Activated naive CD8-positive, alpha-beta T cell treated with anti-CD3 and anti-CD28 coated beads for 36 hours (primary cell): ENCODE data around the gene INSR. TPM values are rescaled to one million over a fixed set of nuclear protein-coding genes. Genes with fewer than 3 reads are reported as not detected.
A peak's percentile ranks its signal among the peaks of the same experiment; 100 is the strongest.
"Not testable (repeated sequence)": the region's sequence is repeated elsewhere in the genome, so short reads cannot be mapped to it uniquely, and the experiment has no call there.

Source experiments
- DNase-seq: peaks from one replicate; pipeline ENCODE4 v3.0.0; 2021
- H3K27ac Mint-ChIP-seq: one replicate; pipeline ENCODE4 v1.8.0; 2022; ENCODE audit warnings: mild to moderate bottlenecking, moderate library complexity, mixed read lengths
- H3K27me3 Mint-ChIP-seq: one replicate; pipeline ENCODE4 v1.8.0; 2022; ENCODE audit warnings: mild to moderate bottlenecking, mixed read lengths
- H3K36me3 Mint-ChIP-seq: one replicate; pipeline ENCODE4 v1.8.0; 2021; ENCODE audit warnings: mild to moderate bottlenecking, mixed read lengths
- H3K4me1 Mint-ChIP-seq: one replicate; pipeline ENCODE4 v1.8.0; 2021; ENCODE audit warnings: mixed read lengths
- H3K4me3 Mint-ChIP-seq: one replicate; pipeline ENCODE4 v1.8.0; 2022; ENCODE audit warnings: mild to moderate bottlenecking, moderate library complexity, mixed read lengths
- H3K9me3 Mint-ChIP-seq: one replicate; pipeline ENCODE4 v1.8.0; 2022; ENCODE audit warnings: mixed read lengths
- total RNA-seq, 2 experiments: library from RNA; stranded (reverse); gene quantifications; one replicate each; pipeline ENCODE4 v1.2.3, GENCODE V29; 2021

INSR gene
- total RNA-seq, 2 experiments from 2014 or later = 1.2 to 1.4 TPM

DNA sequence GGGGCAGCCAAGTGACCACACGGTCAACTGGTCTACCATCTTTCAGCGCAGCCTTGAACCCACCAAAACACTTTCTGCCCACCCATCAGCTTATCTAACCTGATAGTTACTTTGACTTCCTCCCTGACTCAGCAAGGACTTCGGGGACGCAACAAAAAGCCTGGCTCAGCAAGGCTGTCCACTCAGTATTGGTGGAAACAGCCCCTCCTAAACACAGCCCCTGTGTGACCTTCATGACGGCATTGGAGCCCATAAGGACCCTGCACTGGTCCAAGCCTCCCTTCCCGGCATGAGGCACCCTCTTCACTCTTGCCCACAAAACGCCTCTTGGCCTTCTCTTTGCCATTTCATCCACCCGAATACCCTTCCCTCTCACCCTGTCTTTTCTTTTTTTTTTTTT is 39.1 kb downstream of the INSR start:
- Mint-ChIP-seq H3K4me3 (no peak overlapping the region), H3K27ac (no peak overlapping the region), H3K27me3 (peaks cover under 1% of the 10 kb centered on the region), H3K36me3 (no peaks in the 10 kb centered on the region), H3K4me1 (peaks cover 5% of the 10 kb centered on the region), H3K9me3 (no peaks in the 10 kb centered on the region)
- DNase-seq = no peak

- peaks cover 4% of the 10 kb centered on the region for H3K27me3 Mint-ChIP-seq
- H3K9me3 Mint-ChIP-seq = no peaks in the 10 kb centered on the region
- H3K4me3 Mint-ChIP-seq = no peak overlapping the region
- H3K4me1 Mint-ChIP-seq = peaks cover 5% of the 10 kb centered on the region
- no peak for DNase-seq
- no peak overlapping the region for H3K27ac Mint-ChIP-seq
- H3K36me3 Mint-ChIP-seq = no peaks in the 10 kb centered on the region
These were observed 39.6 kb downstream of the INSR start for GRCh38 chr19:7254590-7254989.

DNA sequence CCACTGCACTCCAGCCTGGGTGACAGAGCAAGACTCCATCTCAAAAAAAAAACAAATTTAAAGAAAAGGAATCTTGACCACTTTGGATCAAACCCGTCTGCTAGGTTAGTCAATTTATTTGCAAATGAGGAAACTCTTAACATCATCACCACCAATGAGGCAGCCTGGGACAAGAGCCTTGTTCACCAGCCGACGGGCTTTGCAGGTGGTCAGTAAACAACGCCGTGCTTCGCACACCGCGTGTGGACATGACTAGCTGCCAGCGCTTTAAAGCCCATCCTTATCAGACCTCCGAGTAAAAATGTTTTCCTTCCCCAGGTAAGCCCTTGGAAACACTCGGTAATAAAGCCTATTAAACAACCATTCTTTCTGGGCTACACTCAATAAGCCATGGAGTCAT is 41.9 kb downstream of the INSR start:
- Mint-ChIP-seq H3K27me3 (peaks cover 4% of the 10 kb centered on the region), H3K4me3 (no peak overlapping the region), H3K9me3 (no peaks in the 10 kb centered on the region), H3K27ac (no peak overlapping the region), H3K36me3 (no peaks in the 10 kb centered on the region), H3K4me1 (peaks cover 5% of the 10 kb centered on the region)
- DNase-seq = no peak

DNA sequence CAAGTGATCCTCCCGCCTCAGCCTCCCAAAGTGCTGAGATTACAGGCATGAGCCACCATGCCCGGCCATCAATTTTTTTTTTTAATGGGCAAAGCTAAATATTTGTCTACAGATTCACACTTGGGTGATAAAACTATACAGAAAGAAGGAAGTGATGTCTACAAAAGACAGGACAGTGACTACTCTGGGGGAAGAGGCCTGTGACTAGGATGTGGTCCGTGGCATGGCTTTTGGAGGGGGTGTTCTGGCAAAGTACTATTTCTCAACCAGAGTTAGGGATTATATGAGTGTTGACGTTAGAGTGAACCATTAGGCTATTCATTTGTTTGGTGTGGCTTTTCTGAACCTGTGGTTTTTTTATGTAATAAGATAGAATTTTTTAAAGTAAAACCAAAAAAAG is 42.7 kb downstream of the INSR start:
- Mint-ChIP-seq H3K27ac (no peak overlapping the region), H3K9me3 (peaks cover 1% of the 10 kb centered on the region), H3K36me3 (peaks cover 2% of the 10 kb centered on the region), H3K27me3 (peaks cover 4% of the 10 kb centered on the region), H3K4me1 (peaks cover 5% of the 10 kb centered on the region), H3K4me3 (no peak overlapping the region)
- DNase-seq = peak; percentile 6

GRCh38 chr19:7250951-7251350 is 43.3 kb downstream of the INSR start:
- Mint-ChIP-seq H3K4me3 (no peak overlapping the region), H3K4me1 (peaks cover 5% of the 10 kb centered on the region), H3K27me3 (peaks cover 4% of the 10 kb centered on the region), H3K27ac (no peak overlapping the region), H3K36me3 (peaks cover 2% of the 10 kb centered on the region), H3K9me3 (peaks cover 1% of the 10 kb centered on the region)
- DNase-seq = no peak

DNA sequence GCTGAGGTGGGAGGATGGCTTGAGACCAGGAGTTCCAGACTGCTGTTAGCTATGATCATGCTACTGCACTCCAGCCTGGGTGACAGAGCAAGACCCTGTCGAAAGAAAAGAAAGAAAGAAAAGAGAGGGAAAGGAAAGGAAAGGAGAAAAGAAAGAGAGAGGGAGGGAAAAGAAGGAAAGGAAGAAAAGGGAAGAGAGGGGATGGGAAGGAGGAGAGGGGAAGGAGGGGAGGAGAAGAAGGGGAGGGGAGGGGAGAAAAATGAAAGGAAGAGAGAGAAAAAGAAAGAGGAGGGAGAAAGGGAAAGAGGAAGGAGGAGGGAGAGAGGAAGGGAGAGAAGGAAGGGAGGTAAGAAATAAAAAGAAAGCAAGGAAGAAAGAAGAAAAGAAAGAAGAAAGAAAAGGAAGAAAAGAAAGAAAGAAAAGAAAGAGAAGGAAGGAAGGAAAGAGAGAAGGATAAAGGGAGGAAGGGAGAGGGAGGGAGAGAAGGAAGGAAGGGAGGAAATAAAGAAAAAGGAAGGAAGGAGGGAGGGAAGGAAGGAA is 44.1 kb downstream of the INSR start:
- Mint-ChIP-seq H3K9me3 (peaks cover 1% of the 10 kb centered on the region), H3K27ac (no peak overlapping the region), H3K27me3 (peaks cover 4% of the 10 kb centered on the region), H3K4me3 (no peak overlapping the region), H3K36me3 (peaks cover 2% of the 10 kb centered on the region), H3K4me1 (peaks cover 5% of the 10 kb centered on the region)
- DNase-seq = no peak

DNA sequence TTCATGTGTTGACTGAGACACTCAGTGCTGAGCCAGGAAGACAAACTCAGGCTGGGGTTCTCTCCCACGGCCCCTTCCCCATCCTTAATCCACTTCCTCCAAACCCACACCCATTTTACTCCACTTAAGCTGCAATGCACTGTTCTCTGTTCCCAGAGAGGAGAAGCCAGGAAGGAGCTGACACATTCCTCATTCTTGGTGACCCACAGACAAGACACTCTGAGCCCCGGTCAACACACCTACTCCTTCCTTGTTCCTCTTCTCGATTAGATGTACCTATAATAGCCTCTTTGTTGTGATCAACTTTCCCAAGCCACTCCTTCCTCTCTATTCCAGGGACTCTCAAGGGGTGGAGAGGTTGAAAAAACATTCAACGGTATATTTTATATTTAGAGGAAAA is 47.1 kb downstream of the INSR start:
- no peak overlapping the region for H3K4me3 Mint-ChIP-seq
- H3K9me3 Mint-ChIP-seq = peaks cover 1% of the 10 kb centered on the region
- peaks cover 5% of the 10 kb centered on the region for H3K4me1 Mint-ChIP-seq
- H3K27me3 Mint-ChIP-seq = peaks cover 4% of the 10 kb centered on the region
- H3K27ac Mint-ChIP-seq = no peak overlapping the region
- no peak for DNase-seq
- H3K36me3 Mint-ChIP-seq = peaks cover 2% of the 10 kb centered on the region

GRCh38 chr19:7246601-7247000 is 47.6 kb downstream of the INSR start:
- Mint-ChIP-seq H3K4me1 (peaks cover 5% of the 10 kb centered on the region), H3K4me3 (no peak overlapping the region), H3K27ac (no peak overlapping the region), H3K27me3 (peaks cover 4% of the 10 kb centered on the region), H3K9me3 (peaks cover 1% of the 10 kb centered on the region), H3K36me3 (peaks cover 2% of the 10 kb centered on the region)
- no peak for DNase-seq

- Mint-ChIP-seq H3K9me3 (peaks cover 9% of the 10 kb centered on the region), H3K27me3 (no peaks in the 10 kb centered on the region), H3K4me1 (no peaks in the 10 kb centered on the region), H3K36me3 (peaks cover 3% of the 10 kb centered on the region), H3K27ac (no peak overlapping the region), H3K4me3 (no peak overlapping the region)
- DNase-seq = no peak
These were observed 51.5 kb downstream of the INSR start for GRCh38 chr19:7242601-7243258.

DNA sequence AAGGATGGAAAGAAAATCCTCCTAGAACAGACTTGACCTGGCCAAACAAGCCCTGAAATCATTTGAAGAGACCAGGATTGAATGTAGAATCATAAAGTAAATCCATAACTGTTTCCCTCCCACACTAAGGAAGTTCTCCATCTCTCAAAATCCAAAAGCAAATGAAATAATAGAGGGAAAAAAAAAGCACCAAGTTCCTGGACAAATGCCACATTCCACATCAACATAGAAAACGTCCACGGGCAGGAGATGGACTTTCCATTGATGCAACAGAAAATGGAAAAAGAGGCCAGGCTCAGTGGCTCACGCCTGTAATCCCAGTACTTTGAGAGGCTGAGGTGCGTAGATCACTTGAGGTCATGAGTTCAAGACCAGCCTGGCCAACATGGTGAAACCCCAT is 56.2 kb downstream of the INSR start:
- H3K27me3 Mint-ChIP-seq = no peaks in the 10 kb centered on the region
- DNase-seq = no peak
- no peaks in the 10 kb centered on the region for H3K4me1 Mint-ChIP-seq
- peaks cover 2% of the 10 kb centered on the region for H3K36me3 Mint-ChIP-seq
- H3K9me3 Mint-ChIP-seq = peaks cover 8% of the 10 kb centered on the region
- no peak overlapping the region for H3K4me3 Mint-ChIP-seq
- no peak overlapping the region for H3K27ac Mint-ChIP-seq

DNA sequence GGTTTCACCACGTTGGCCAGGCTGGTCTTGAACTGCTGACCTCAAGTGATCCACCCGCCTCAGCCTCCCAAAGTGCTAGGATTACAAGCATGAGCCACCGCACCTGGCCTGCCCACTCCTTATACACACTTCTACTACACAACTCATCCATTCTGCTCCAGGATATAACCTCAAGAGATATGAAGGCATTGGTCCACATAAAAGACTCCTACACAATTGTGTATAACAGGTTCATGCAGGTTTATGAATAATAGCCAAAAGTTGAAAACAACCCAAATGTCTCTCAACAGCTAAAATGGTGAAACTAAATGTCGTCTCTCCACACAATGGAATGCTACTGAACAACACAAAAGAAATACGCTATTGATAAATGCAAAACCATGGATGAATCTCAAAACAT is 58.1 kb downstream of the INSR start:
- Mint-ChIP-seq H3K27me3 (no peaks in the 10 kb centered on the region), H3K36me3 (peaks cover 2% of the 10 kb centered on the region), H3K4me1 (no peaks in the 10 kb centered on the region), H3K4me3 (no peak overlapping the region), H3K27ac (no peak overlapping the region), H3K9me3 (peaks cover 8% of the 10 kb centered on the region)
- no peak for DNase-seq

DNA sequence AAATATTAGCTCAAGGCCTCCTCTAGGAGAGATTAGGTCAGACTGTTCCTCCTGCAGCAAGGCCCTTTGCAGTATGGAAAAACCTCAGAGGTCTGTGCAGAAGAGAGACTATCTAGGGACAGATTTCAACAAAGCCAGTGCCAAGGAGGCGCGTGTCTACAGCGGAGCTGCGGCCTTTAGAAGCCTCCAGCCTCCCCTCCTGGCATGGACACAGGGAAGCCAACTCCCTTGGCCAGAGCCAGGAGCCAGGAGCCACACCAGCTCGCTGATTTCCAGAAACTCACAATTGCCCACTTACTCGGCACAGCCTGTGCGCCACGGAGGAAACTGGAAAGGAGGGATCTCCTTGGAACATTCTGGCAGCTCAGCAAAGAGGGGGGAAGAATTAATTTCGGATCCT is 63.4 kb downstream of the INSR start:
- Mint-ChIP-seq H3K36me3 (no peaks in the 10 kb centered on the region), H3K4me3 (no peak overlapping the region), H3K27me3 (no peaks in the 10 kb centered on the region), H3K9me3 (no peaks in the 10 kb centered on the region), H3K4me1 (peaks cover 2% of the 10 kb centered on the region), H3K27ac (no peak overlapping the region)
- DNase-seq = no peak

- H3K9me3 Mint-ChIP-seq = no peaks in the 10 kb centered on the region
- H3K4me3 Mint-ChIP-seq = no peak overlapping the region
- DNase-seq = no peak
- H3K27me3 Mint-ChIP-seq = peaks cover 6% of the 10 kb centered on the region
- no peak overlapping the region for H3K27ac Mint-ChIP-seq
- peaks cover 7% of the 10 kb centered on the region for H3K4me1 Mint-ChIP-seq
- H3K36me3 Mint-ChIP-seq = no peaks in the 10 kb centered on the region
These were observed 64.5 kb downstream of the INSR start for GRCh38 chr19:7229735-7230134.

DNA sequence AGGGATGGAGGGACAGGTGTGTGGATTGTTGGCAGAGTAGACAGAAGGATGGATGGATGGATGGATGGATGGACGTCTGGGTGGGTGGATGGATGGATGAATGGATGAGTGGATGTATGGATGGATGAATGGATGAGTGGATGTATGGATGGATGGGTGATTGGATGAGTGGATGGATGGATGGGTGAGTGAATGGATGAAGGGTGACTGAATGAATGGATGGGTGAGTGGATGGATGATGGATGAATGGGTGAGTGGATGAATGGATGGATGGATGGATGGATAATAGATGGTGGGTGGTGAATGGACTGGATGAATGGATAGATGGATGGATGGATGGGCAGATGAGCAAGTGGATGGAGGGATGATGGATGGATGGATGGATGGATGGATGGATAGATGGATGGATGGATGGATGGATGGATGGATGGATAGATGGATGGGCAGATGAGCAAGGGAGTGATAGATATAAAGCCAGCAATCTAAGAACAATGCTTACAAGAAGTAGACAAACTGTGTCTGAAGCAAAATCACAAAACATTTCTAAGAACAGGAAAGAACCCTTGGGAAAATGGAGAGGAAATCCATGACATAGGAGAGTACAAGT is 65.2 kb downstream of the INSR start:
- Mint-ChIP-seq H3K4me3 (no peak overlapping the region), H3K27me3 (peaks cover 12% of the 10 kb centered on the region), H3K9me3 (no peaks in the 10 kb centered on the region), H3K36me3 (no peaks in the 10 kb centered on the region), H3K4me1 (peaks cover 7% of the 10 kb centered on the region), H3K27ac (no peak overlapping the region)
- DNase-seq = no peak

DNA sequence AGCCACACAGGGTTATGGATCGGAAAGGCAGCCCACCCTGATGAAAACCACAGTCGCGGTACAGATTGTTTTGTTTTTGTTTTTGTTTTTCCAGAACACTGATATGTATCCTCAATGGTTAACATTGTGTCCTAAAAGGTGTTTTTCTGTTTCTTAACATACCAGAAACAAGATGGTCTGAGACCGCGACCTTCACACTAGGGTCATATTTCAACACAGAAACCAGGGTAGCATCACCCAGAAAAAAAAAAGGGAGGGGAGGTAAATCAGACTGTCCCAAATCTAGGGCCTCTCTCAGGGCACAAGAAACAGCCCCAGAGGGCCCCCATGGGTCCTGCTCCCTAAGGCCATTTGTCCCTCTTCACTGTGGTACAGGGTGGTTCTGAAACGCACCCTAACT is 66.5 kb downstream of the INSR start:
- DNase-seq = no peak
- Mint-ChIP-seq H3K4me3 (no peak overlapping the region), H3K9me3 (no peaks in the 10 kb centered on the region), H3K27me3 (peaks cover 12% of the 10 kb centered on the region), H3K36me3 (no peaks in the 10 kb centered on the region), H3K27ac (no peak overlapping the region), H3K4me1 (peaks cover 7% of the 10 kb centered on the region)

- H3K27me3 Mint-ChIP-seq = peaks cover 12% of the 10 kb centered on the region
- DNase-seq, H3K27ac Mint-ChIP-seq, H3K36me3 Mint-ChIP-seq, H3K4me3 Mint-ChIP-seq, H3K4me1 Mint-ChIP-seq, H3K9me3 Mint-ChIP-seq: not testable (repeated sequence)
These were observed 67.1 kb downstream of the INSR start for GRCh38 chr19:7227149-7227548.
